Stimulated activated CD4-positive, alpha-beta T cell treated with anti-CD3 and anti-CD28 coated beads, Interleukin-1b, Interleukin-23, amount 100 ng/mL, for 4 hours (primary cell): ENCODE measurements around the gene FIBCD1.
"Not testable (repeated sequence)": the region's sequence is repeated elsewhere in the genome, so short reads cannot be mapped to it uniquely, and the experiment has no call there.

Source experiments
- DNase-seq, 2 donors: peaks; one replicate each; pipeline ENCODE4 v3.0.0-alpha.2; 2020; ENCODE audit warnings: low read depth in 2 of 2

FIBCD1 gene

GRCh38 chr9:130921989-130922892 is 16.8 kb downstream of the FIBCD1 start:
- no peak for DNase-seq

DNA sequence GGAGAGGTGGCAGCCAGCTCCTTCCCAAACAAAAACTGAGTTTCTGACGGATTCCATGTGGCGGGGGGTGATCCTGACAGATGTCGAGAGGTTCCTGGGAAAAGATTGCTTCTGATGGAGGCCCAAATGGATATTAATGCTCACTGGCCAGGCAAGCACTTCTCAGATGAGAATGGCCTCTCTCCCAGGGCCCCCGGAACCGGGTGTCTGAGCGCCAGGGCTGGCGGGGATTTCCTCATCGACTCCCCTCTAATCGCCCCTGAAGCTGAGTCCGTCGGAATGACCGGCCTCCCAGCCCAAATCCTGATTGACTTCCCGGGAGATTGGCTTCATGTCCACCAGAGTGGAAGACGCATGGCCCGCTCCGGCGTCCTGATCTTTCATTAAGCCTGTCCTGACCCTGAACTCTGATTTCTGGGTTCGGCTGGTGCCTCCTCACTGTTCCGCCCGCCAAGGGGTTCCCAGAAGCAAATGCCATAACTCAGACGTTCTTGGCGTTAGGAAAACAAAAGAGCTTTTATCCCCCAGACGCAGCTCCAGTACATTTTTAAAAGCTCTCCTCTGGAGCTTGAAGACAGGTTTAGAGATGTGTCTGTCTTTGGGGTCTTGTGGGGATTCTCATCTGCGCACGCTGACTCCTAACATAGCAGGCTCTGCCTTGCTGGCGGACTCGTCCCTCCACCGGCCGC is 17.6 kb downstream of the FIBCD1 start:
- no peak for DNase-seq

DNA sequence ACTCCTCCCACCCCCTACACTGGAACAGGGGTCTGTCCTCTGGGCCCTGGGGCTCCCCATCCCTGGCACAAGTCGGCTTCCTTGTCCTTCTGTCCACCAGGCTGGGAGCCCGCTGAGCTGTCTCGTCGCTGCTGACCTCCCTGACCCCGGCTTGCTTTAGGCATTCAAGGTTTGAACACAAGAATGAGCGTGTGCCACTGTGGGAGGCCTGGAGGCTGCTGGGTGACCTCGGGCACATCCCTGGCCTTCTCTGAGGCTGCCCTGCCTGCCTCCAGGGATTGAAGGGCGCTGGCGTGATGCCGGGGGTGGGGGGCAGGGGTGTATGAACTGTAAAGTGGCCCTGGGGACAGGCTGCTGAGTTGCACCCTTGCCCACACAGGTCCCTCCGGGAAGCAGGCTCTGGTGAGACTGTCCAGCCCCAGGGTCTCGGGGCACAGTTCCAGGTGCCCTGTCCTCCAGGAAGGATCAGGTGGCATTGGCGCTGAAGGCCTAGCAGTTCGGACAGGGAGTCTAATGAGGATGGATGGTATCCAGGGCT is 18.2 kb downstream of the FIBCD1 start:
- DNase-seq = no peak

GRCh38 chr9:130920233-130920632 is 18.8 kb downstream of the FIBCD1 start:
- no peak for DNase-seq

DNA sequence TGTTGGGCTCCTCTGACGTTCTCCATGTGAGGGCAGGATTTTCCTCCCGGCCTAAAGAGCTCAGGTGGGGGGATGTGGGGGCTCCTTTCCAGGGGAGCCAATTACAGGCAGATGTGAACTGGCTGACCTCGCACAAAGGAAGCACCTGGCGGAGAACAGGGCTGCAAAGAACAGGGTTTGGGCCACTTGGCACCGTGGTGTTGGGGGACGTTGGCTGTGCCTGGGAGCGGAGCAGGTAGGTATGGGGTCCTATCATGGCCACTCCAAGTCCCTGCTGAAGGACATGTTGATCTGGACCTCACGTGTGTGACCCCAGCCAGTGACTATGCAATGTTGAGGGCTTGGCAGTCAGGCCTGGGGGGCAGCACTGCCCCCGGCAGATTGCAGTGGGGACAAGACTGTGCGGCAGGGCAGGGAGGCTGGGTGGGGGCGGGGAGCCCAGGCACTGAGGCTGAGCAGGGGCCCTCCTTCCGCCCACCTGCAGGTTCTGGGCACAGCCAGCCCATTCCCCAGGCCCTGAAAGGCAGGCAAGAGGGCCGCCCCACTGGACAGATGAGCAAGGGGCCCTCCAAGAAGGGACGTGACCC is 19.4 kb downstream of the FIBCD1 start:
- DNase-seq = no peak

- DNase-seq = no peak
Measured at GRCh38 chr9:130918826-130919558, 20.1 kb downstream of the FIBCD1 start.

- DNase-seq = no peak
Measured at GRCh38 chr9:130918101-130918825, 20.8 kb downstream of the FIBCD1 start.

DNA sequence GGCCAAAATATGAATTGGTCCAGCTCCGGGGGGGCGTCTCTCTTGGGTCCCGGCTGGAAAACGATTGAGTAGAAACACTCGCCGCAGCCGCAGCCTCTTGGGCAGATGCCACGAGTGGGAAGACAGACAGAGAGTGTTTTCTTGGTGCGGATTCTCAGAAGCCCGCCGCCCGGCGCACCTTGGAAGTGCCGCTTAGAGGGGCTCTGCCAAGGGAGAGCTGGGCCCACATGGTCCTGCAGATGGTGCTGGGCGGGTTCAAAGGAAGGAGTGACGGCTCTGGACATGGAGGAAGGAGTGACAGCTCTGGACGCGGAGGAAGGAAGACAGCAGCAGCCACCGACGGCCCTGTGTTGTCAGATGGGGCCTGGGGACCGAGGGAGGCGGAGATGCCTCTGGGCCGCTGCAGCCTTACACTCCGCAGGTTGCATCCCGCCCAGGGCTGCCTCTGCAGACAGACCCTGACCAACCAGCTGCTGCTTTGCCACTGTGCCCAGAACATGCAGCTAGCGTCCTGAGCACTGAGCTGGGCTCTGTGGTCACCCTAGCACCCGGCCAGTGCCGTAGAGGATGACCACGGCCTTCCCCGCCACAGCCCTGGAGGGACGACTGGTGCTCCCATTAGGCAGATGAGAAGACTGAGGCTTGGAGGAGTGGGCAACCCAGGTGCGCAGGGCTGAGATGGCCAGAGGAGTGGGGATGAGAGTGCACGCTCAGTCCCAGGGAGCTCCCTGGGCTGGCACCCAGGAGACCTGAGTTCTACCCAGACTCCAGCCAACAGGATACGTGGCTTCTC is 21.7 kb downstream of the FIBCD1 start:
- DNase-seq = no peak

DNA sequence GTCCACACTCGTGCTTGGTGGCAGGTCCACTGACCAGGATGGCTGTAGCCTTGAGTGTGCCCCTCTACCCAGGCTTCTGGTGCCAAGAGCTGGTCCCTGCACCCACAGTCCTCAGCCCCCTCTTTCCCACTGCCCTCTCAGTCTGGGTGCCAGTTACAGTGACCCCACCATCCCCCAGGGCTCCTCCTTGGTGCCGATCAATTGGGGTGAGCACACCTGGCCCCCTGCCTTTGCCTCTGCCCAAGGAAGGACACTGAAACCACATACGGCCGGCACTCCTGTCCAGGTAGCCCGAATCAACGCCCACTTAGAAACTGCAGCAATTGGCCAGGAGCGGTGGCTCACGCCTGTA is 24.0 kb downstream of the FIBCD1 start:
- no peak for DNase-seq

DNA sequence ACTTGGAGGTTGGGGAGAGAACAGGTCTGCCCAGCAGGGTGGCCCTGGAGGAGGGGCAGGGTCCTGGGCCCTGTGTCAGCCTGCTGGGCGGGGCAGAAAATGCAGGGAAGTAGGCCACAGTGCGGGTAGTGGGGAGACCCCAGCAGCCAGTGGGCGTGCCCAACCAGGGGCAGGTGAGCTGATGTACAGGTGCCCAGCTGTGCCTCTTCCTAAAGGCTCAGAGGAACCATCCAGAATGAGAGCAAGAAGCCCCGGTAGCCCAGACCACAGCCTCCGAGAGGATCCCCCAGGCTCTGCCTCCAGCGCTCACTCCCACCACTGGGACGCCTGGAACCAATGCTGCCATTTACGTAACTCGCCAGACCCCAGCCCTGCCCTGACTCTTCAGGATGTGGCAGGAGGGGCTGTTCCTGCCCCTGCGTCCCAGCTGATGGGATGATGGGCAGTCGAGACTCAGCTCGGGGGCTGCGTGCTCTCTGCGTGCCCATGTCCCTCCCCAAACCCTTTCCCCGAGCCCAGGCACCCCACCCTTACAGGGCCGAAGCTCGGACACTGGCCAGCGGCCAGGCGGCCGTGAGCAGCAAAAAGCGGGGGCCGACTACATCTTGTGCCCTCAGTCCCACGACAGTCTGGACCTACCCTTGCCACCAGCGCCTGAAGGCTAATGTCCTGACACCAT is 24.5 kb downstream of the FIBCD1 start:
- no peak for DNase-seq

- DNase-seq = no peak
Measured at GRCh38 chr9:130913599-130914416, 25.2 kb downstream of the FIBCD1 start.

GRCh38 chr9:130912932-130913598 is 26.0 kb downstream of the FIBCD1 start:
- no peak for DNase-seq

DNA sequence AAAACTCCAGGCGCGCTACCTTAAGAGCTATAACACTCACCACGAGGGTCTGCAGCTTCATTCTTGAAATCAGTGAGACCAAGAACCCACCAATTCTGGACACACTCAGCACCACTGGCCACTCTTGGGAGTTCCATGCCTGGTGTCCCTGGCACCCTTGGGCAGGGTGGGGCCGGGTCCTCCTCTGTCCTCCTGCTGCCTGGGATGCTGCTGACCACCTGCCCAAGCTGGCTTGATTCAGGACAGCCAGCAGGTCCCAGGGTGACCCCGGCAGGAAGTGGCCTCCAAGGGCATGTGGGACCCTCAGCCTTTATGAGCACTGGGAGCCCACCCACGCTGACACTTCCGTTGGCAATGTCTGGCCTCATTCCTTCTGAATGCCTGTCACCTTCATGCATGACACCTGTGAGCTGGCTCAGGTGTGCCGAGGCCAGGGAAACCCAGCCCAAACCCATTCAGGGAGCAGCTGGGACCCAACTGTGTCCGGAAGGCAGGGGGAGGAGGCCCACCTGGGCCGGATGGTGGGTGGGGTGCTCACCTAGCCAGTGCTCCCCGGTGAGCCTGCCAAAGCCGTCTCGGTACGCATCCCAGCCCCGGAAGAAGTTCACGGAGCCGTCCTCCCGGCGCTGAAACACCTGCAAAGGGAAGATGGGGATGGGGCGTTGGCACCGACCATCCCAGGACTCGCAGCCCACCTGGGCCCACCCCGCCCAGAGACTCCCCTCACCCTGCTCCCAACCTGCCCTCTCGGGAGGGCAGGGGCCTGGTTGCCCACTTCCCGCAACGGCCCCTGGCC is 27.6 kb downstream of the FIBCD1 start:
- DNase-seq = no peak

DNA sequence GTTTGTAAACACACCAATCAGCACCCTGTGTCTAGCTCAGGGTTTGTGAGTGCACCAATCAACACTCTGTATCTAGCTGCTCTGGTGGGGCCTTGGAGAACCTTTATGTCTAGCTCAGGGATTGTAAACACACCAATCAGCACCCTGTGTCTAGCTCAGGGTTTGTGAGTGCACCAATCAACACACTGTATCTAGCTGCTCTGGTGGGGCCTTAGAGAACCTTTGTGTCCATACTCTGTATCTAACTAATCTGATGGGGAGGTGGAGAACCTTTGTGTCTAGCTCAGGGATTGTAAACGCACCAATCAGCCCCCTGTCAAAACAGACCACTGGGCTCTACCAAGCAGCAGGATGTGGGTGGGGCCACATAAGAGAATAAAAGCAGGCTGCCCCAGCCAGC is 28.4 kb downstream of the FIBCD1 start:
- not testable (repeated sequence) for DNase-seq

GRCh38 chr9:130910041-130910440 is 29.0 kb downstream of the FIBCD1 start:
- DNase-seq = not testable (repeated sequence)

DNA sequence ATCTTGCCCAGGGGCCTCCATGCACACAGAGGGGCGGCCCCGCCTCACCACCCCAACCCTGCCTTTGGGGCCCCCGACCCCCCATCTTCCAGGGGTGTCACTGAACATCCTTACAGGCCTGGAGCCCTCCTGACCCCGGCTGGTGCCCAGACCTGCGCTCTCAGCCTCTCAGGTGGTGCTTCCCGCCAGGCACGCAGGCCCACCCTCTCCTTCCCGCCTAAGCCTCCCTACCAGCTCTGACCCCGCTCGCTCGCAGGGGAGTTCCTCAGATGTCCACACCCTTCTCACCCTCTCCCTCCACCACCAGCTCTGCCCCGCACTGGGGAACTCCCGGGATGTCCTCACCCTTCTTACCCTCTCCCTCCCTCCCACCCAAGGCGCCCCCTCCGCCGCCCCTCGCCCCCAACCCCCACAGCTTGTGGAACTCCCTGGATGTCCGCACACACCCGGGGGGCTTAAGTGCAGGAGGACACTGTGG is 30.1 kb downstream of the FIBCD1 start:
- no peak for DNase-seq

DNA sequence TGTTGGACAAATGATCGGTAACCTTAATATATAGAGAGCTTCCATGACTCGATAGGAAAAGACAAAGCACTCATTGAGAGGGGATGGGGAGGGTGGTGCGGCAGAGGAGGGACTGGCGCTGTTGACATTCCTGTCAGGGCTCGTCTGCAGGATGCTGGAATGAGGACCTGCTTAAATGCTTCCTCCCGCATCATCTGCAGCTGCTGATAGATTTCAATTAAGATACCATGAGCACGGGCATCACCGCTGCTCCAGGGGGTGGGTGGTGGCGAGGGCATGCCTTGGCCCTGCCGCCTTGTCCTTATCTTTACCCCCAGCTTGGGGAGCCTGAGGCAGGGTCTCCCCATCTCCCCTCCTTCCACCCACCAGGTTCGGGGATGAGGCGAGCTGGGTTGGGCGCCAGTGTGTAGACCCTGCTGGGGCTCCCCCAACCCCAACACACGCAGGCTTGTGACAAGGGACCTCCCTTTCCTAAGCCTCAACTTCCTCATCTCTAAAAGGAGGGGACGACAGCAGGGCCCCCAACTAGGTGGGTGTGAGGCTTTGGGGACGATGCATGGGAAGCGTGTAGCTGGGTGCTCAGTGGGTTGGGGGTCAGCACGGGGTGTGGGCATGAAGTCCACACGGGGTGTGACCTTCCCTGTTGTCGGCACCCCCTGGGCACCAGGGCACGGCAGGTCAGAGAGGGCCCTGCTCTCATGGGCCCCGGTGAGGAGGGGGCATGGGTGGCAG is 30.7 kb downstream of the FIBCD1 start:
- no peak for DNase-seq
